Uterus (tissue), 4 donors: Measurements from ENCODE around the gene STAU1. TPM values are rescaled to one million over a fixed set of nuclear protein-coding genes. Genes with fewer than 3 reads are reported as not detected.

ENCODE experiments used
- DNase-seq, 2 donors: peaks; one replicate each; pipeline ENCODE4 v3.0.0-alpha.2; 2019 to 2020
- H3K27ac ChIP-seq, 2 donors: fragments of 200-600 bp; sonication (generic); 1 replicate in 1 of 2; 2 replicates in 1 of 2; pipeline ENCODE4 v1.5.1; 2016 to 2018
- H3K27me3 ChIP-seq, 2 donors: fragments of 200-600 bp; sonication (generic); one replicate each; pipeline ENCODE4 v1.5.1; 2018 to 2019; ENCODE audit warnings: control low read depth in 1 of 2
- H3K36me3 ChIP-seq, 2 donors: fragments of 200-600 bp; sonication (generic); one replicate each; pipeline ENCODE4 v1.5.1; 2019; ENCODE audit warnings: control low read depth in 1 of 2
- H3K4me1 ChIP-seq, 2 donors: fragments of 200-600 bp; sonication (generic); one replicate each; pipeline ENCODE4 v1.5.1; 2018 to 2019; ENCODE audit warnings: control low read depth in 1 of 2
- H3K4me3 ChIP-seq, 2 donors: fragments of 200-600 bp; sonication (generic); 1 replicate in 1 of 2; 2 replicates in 1 of 2; pipeline ENCODE4 v1.5.1; 2018 to 2019; ENCODE audit warnings: mild to moderate bottlenecking in 1 of 2
- H3K9me3 ChIP-seq, 2 donors: fragments of 200-600 bp; sonication (generic); one replicate each; pipeline ENCODE4 v1.5.1; 2019; ENCODE audit warnings: control low read depth in 1 of 2
- CTCF ChIP-seq, 4 experiments: fragments of 200-600 bp in 2 of 4; fragments of 450-650 bp in 2 of 4; sonication (generic) in 2 of 4; IDR thresholded peaks; one replicate each; pipeline ENCODE4 v1.5.1; 2016 to 2019; ENCODE audit warnings: antibody characterized with exemption in 4 of 4, mild to moderate bottlenecking in 2 of 4, moderate library complexity in 1 of 4
- POLR2A ChIP-seq, 2 donors: fragments of 450-650 bp; IDR thresholded peaks; one replicate each; pipeline ENCODE4 v1.6.1; 2016; ENCODE audit warnings: antibody characterized with exemption in 2 of 2, mild to moderate bottlenecking in 1 of 2, moderate library complexity in 1 of 2
- intact Hi-C: fragments of 100-400 bp; cut with DNase I; formaldehyde crosslinking; loops from one replicate; pipeline ENCODE4 v1.15.1; 2023; ENCODE audit warnings: low total_unique reads
- total RNA-seq, 4 donors: library from RNA; depleted of rRNA in 3 of 4; stranded (reverse); fragments of >200 nt in 3 of 4; gene quantifications; one replicate each; pipeline versions ENCODE4 v1.1.0 to v1.2.4, GENCODE V29; 2014 to 2023
- donor health status: DM: yes; HTN: yes; CAD: no.

STAU1 gene
- total RNA-seq, 4 donors from 2014 or later = 52.6 to 97.1 (median 73.3) TPM

- intact Hi-C loops = no loop called here
- Histone ChIP-seq H3K4me1 (no peaks in the 10 kb centered on the region), H3K27me3 (no peaks in the 10 kb centered on the region), H3K9me3 (no peaks in the 10 kb centered on the region), H3K4me3 (no peak overlapping the region), H3K36me3 (no peaks in the 10 kb centered on the region), H3K27ac (no peak overlapping the region)
- TF ChIP-seq CTCF (IDR thresholded peaks at IDR 0.05) (no peak), POLR2A (IDR thresholded peaks at IDR 0.05) (no peak)
- DNase-seq = no peak
These were observed 31.0 kb downstream of the STAU1 start for GRCh38 chr20:49157146-49157545.

GRCh38 chr20:49156481-49156880 lies 31.7 kb downstream of the STAU1 start:
- Histone ChIP-seq H3K9me3 (no peaks in the 10 kb centered on the region), H3K4me1 (no peaks in the 10 kb centered on the region), H3K4me3 (no peak overlapping the region), H3K36me3 (no peaks in the 10 kb centered on the region), H3K27me3 (no peaks in the 10 kb centered on the region), H3K27ac (no peak overlapping the region)
- TF ChIP-seq CTCF (IDR thresholded peaks at IDR 0.05) (no peak), POLR2A (IDR thresholded peaks at IDR 0.05) (no peak)
- no peak for DNase-seq
- intact Hi-C loops = no loop called here

- no peaks in the 10 kb centered on the region for H3K4me1 ChIP-seq
- no peak overlapping the region for H3K27ac ChIP-seq
- H3K27me3 ChIP-seq = no peaks in the 10 kb centered on the region
- DNase-seq = no peak
- no peak overlapping the region for H3K4me3 ChIP-seq
- no peak for TF ChIP-seq CTCF (IDR thresholded peaks at IDR 0.05)
- no peak for TF ChIP-seq POLR2A (IDR thresholded peaks at IDR 0.05)
- H3K36me3 ChIP-seq = no peaks in the 10 kb centered on the region
- no peaks in the 10 kb centered on the region for H3K9me3 ChIP-seq
- intact Hi-C loops = no loop called here
These were observed 36.7 kb downstream of the STAU1 start for GRCh38 chr20:49151436-49151835.

DNA sequence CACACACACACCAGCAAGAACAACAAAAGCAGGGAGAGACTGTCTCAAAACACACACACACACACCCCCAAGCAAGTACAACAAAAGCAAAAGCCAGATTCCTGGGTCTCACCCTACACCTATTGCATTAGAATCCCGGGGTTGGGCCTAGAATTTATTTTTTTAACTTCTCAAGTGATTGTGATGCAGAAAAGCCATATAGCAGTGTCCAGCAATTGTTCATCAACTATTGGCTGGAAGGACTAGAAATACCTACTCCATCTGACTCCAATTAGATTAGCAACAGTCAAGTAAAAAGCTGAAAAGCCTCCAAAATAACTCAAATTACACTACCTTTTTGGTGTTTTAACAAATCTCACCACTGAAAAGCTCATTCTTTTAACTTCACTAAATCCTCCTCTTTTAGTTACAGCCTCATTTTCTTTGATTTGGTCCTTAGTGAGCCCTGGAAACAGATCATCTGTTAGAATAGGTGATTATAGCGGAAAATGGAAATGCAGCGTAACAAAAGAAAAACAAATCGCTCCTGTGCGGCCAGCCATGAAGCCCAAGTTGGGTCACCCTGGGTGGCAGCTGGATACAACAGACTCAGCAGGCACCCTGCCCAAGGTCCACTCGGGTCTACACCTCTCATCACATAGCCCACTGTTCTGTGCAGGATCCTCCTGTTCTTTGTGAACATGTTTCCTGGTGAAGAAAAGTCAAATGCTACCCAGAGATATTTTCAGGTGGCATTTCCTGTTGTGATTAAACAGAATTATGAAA lies 38.7 kb downstream of the STAU1 start:
- Histone ChIP-seq H3K4me1 (no peaks in the 10 kb centered on the region), H3K36me3 (no peaks in the 10 kb centered on the region), H3K4me3 (no peak overlapping the region), H3K9me3 (no peaks in the 10 kb centered on the region), H3K27me3 (no peaks in the 10 kb centered on the region), H3K27ac (no peak overlapping the region)
- no peak for TF ChIP-seq CTCF (IDR thresholded peaks at IDR 0.05)
- no peak for TF ChIP-seq POLR2A (IDR thresholded peaks at IDR 0.05)
- intact Hi-C loops = no loop called here
- no peak for DNase-seq

GRCh38 chr20:49148601-49149000 lies 39.5 kb downstream of the STAU1 start:
- no peaks in the 10 kb centered on the region for H3K9me3 ChIP-seq
- no peak for DNase-seq
- intact Hi-C loops = no loop called here
- no peaks in the 10 kb centered on the region for H3K27me3 ChIP-seq
- TF ChIP-seq POLR2A (IDR thresholded peaks at IDR 0.05) = no peak
- no peak for TF ChIP-seq CTCF (IDR thresholded peaks at IDR 0.05)
- no peak overlapping the region for H3K4me3 ChIP-seq
- H3K4me1 ChIP-seq = no peaks in the 10 kb centered on the region
- H3K27ac ChIP-seq = no peak overlapping the region
- no peaks in the 10 kb centered on the region for H3K36me3 ChIP-seq
